Stimulated activated CD8-positive, alpha-beta memory T cell treated with anti-CD3 and anti-CD28 coated beads, Interleukin-4, amount 100 ng/mL, for 4 hours (primary cell): ENCODE results near the gene AFAP1L2.

Source experiments
- DNase-seq, 2 donors: peaks; one replicate each; pipeline ENCODE4 v3.0.0-alpha.2; 2020; ENCODE audit warnings: low read depth in 2 of 2, low spot score in 1 of 2

Gene AFAP1L2

DNA sequence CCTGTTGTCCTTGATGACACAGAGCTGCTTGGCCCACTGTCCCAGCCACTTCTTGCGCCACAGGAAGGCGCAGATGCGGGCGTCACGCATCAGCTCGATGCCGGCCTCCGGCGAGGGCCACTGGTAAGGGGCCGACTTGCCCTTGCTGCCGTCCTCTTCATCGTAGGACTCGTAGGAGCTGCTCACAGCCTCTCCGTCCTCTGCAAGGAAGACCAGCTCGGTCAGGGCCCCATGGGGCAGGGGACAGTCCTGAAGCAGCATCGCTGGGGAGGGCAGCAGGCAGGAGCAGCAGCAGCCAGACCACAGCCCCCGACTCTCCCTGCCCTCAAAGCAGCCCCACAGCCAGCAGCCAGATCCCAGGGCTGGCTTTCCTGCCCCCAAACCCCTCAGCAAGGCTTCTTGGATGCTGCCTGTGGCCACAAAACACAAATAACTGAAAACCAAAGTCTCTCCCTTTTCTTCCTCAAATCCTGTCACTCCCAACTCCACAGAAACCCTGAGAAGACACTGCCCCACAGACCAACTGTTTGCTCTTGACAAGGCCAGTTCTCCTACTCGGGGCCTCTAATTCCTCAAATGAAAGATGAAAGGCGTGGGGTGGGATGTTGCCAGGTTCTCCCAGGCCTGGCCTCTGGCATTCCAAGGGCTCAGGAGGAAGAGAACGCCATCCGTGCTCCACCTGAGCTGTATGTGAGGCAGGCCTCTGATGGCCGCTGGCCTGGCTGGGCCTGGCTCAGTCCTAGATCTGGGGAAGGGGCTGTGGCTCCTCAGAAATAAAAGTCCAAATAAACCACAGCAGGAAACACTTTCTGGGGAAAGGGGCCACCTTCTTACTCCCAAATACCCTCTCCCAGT is 88.5 kb downstream of the AFAP1L2 start:
- DNase-seq = no peak

- no peak for DNase-seq
These were observed 90.4 kb downstream of the AFAP1L2 start for GRCh38 chr10:114313866-114314265.

GRCh38 chr10:114313139-114313538 is 91.2 kb downstream of the AFAP1L2 start:
- no peak for DNase-seq

DNA sequence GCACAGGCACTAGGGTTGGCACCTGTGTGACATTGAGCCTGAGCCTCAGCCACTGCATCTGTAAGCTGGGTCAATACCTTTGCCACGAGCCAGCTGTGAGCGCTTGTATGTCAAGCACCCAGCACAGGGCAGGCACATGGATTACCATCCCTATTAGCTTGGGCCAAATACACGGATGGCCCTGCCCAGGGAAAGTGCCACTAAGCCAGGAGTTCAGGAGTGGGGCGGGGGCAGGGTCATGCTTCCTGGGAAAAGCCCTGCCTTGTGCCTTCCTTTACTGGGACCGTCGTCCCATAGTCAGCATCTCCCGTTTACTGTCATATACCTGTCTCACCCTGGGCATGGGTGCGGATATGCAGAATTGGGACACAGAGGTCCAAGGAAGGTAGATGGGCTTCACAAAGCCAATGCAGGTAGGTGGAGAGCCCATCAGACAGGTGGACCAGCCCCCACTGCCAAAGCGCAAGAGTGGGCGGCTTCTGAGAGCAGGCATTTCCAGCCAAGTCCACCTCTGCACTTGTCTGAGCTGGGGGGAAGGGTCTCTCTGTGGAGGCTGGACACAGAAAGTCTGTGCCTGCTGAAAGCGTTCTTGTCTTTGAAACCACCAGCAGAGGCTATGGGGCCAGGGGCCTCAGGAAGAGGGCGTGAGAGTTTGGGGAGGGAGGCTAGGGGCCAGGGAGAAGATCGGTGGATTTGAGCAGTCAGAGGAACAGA is 92.6 kb downstream of the AFAP1L2 start:
- no peak for DNase-seq

DNA sequence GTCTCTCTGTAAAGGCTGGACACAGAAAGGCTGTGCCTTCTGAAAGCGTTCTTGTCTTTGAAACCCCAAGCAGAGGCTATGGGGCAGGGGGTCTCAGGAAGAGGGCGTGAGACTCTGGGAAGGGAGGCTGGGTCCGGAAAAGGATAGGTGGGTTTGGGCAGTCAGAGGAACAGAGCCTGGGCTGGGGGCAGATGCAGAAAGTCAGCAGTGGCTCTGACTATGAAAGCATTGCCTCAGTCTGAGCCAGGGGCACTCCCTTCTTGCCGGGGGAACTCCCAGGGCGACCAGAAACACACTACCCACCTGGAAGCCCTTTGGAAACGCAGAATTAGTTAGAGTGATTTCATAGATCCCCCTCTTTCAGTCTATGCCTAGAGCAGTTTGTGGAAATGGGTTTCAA is 93.3 kb downstream of the AFAP1L2 start:
- DNase-seq = no peak

DNA sequence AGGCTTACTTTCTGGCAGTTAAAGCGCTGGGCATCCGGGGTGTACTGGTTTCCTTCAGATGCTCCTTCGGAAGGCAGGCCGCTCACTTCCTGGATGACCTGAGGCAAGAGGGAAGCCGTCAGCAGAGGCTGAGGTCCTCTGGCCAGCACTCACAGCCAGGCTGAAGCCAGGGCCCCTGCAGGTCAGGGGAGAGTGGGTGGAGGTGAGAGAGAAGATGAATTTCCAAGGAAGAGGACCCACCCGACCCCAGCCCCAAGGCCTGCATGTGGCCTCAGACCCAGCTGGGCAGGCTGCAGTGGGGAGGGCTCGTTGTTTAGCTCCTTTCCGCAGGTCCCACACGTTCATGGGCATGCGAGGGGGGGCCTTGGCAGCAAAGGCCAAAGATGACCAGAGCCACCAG is 94.0 kb downstream of the AFAP1L2 start:
- no peak for DNase-seq

DNA sequence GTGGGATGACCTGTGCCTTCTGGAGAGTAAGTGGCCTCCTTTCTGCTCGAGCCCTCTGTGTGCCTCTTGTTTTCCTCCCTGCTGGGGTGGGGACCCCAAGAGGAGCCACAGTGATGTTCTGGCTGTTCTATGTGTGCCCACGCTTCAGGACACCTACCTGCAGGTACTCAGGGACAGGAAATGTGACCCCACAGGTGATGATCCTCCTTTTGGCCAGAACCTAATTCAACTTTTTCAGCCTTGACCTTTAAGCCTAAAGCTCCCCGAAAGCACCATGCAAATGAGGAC is 95.0 kb downstream of the AFAP1L2 start:
- DNase-seq = no peak

GRCh38 chr10:114308531-114309363 is 95.6 kb downstream of the AFAP1L2 start:
- no peak for DNase-seq

DNA sequence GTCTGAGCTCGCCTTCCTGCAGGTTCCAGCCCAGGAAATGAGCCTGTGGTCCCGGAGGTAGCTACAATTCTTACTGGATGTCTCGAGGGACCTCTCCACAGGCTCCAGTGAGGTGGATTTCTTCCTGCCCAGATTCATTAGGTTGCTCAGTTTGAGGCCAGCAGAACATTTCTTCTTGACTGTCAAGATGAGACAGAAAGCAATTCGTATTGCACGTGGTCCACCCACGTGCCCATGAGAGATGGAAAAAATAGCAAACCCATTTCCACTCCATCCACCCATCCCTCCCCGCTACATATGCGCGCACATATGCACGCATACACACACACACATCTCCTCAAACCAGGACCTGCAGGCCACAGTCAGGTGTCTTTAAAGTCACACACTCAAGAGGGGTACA is 96.6 kb downstream of the AFAP1L2 start:
- DNase-seq = no peak

DNA sequence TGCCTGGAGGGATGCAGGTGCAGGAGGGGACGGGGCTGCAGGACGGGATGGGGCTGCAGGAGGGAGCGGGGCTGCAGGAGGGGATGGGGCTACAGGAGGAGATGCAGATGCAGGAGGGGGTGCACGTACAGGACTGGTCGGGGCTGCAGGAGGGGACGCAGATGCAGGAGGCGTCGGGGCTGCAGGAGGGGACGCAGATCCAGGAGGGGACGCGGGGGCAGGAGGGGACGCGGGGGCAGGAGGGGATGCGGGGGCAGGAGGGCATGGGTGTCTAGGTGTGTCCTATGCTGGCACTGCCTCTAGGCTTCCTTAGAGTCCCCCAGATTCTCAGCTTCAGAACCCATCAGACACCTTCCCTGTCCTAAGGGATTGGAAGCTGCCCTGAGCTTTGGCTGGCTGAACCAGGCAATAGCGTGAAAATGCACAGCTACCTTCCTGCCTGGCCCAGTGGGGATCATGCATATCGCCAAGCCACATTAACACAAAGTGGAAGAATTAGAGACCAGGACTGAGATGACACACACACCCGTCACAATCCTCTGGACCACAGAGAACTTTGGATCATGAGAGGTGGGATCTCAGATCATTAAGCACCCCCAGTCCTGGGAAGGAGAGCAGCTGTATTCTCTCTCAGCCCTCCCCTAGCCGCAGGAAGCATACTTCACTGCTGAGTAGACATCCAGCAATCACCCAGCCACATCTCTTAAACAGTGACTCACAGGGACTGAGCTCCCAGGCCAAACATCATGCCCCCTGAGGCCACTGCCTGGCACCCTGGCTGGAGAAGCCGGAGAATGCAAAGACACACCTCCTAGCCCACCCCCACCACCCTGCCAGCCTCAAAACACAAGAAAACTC is 98.0 kb downstream of the AFAP1L2 start:
- DNase-seq = no peak

DNA sequence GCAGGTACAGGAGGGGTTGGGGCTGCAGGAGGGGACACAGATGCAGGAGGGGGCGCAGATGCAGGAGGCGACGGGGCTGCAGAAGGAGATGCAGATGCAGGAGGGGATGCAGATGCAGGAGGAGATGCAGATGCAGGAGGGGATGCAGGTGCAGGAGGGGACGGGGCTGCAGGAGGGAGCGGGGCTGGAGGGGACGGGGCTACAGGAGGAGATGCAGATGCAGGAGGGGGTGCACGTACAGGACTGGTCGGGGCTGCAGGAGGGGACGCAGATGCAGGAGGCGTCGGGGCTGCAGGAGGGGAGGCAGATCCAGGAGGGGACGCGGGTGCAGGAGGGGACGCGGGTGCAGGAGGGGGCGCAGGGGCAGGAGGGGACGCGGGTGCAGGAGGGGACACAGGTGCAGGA is 98.8 kb downstream of the AFAP1L2 start:
- DNase-seq = no peak

GRCh38 chr10:114304571-114305421 is 99.5 kb downstream of the AFAP1L2 start:
- peak; percentile 10 to 19 for DNase-seq

- DNase-seq = peak; percentile 36 to 50
These were observed 100.2 kb downstream of the AFAP1L2 start for GRCh38 chr10:114304017-114304570.

DNA sequence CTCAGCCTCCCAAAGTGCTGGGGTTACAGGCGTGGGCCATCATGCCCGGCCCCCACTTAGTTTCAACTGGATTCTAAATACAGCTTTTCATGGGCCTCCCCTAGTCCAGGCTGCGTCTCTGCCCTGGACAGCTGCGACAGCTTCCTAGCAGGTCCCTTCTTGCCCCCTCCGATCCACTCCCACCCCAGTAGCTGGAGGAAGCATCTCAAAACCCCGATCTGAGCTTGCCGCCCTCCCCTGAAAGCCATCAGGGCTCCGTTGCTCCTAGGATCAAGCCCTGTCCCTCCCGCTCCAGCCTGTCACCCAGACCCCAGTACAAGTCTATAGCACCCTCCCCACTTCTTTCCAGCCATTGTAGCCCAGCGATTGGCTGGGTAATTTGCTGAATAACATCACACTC is 100.7 kb downstream of the AFAP1L2 start:
- no peak for DNase-seq

DNA sequence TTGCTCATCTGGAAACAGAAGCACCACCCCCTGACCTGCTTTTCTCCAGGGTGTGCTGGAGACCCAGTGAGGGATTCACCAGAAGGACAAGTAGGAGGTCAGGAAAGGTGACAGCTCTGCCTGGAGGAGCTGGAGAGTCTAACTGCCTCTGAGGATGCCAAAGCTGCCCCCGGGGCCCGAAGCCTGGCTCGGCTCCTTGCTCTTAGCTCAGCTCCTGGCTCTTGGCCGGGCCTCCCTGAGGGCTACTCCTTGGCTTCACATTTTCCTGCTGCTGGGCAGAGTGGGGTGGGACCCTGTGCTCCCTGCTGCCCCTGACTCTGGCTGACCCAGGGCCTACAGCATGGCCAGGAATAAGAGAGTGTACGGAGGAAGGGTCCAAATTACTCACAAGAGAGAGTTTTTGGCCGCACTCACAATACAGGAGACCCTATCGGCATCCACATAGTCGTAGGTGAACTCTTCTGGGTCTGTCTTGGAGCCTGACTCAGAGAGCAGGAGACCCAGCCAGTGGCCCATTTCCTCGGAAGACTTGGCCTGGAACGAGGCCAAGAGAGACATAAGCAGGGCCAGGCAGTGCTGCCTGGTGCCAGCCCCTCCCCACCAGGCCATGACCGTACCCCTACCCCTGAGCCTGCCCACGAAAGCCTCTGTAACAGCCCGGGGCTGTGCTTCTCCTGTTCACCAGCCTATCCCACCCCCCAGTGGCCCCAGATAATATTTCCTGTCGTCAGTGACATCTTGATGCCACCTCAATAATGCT is 102.2 kb downstream of the AFAP1L2 start:
- no peak for DNase-seq

- DNase-seq = no peak
These were observed 103.1 kb downstream of the AFAP1L2 start for GRCh38 chr10:114301177-114301576.

GRCh38 chr10:114300036-114300645 is 104.2 kb downstream of the AFAP1L2 start:
- DNase-seq = no peak

- no peak for DNase-seq
These were observed 107.1 kb downstream of the AFAP1L2 start for GRCh38 chr10:114297136-114297705.
